GM23338 (cell line): Measurements from ENCODE around the gene EIF4E. TPM values are rescaled to one million over a fixed set of nuclear protein-coding genes. Genes with fewer than 3 reads are reported as not detected.
"Not testable (repeated sequence)": the region's sequence is repeated elsewhere in the genome, so short reads cannot be mapped to it uniquely, and the experiment has no call there.

Source experiments
- ATAC-seq: fragments of 200-7000 bp; cut with Tn5 transposase; 3 replicates; pipeline ENCODE4 v1.9.1; 2020
- DNase-seq: peaks from one replicate; pipeline ENCODE4 v3.0.0-alpha.2; 2015; ENCODE audit warnings: low spot score
- H2AFZ ChIP-seq: fragments of 200-600 bp; sonication (generic); 2 replicates; pipeline ENCODE4 v1.8.0; 2016; ENCODE audit warnings: antibody characterized with exemption, mild to moderate bottlenecking, moderate library complexity
- H3F3A ChIP-seq: fragments of 200-600 bp; sonication (generic); replicated peaks from 2 replicates; pipeline ENCODE4 v1.8.0; 2017; ENCODE audit warnings: antibody characterized with exemption, mixed run types, low read depth
- H3K27ac ChIP-seq: fragments of 200-600 bp; sonication (generic); 2 replicates; pipeline ENCODE4 v1.6.1; 2016; ENCODE audit warnings: low read depth
- H3K27me3 ChIP-seq: fragments of 200-600 bp; sonication (generic); 2 replicates; pipeline ENCODE4 v1.8.0; 2016; ENCODE audit warnings: mild to moderate bottlenecking, mixed run types, moderate library complexity; ENCODE audit not compliant: insufficient read depth
- H3K36me3 ChIP-seq: fragments of 200-600 bp; sonication (generic); 2 replicates; pipeline ENCODE4 v1.8.0; 2016; ENCODE audit warnings: mild to moderate bottlenecking; ENCODE audit not compliant: insufficient read depth
- H3K4me1 ChIP-seq: fragments of 200-600 bp; sonication (generic); 2 replicates; pipeline ENCODE4 v1.8.0; 2016; ENCODE audit warnings: mild to moderate bottlenecking, moderate library complexity; ENCODE audit not compliant: insufficient read depth
- H3K4me2 ChIP-seq: fragments of 200-600 bp; sonication (generic); 2 replicates; pipeline ENCODE4 v1.7.1; 2017; ENCODE audit warnings: mixed run types
- H3K4me3 ChIP-seq: fragments of 200-600 bp; sonication (generic); 2 replicates; pipeline ENCODE4 v1.6.1; 2016; ENCODE audit warnings: mixed run types
- H3K79me2 ChIP-seq: fragments of 200-600 bp; sonication (generic); replicated peaks from 2 replicates; pipeline ENCODE4 v1.8.0; 2017; ENCODE audit warnings: mild to moderate bottlenecking; ENCODE audit not compliant: insufficient read depth
- H3K9me2 ChIP-seq: fragments of 200-600 bp; sonication (generic); 2 replicates; pipeline ENCODE4 v1.8.0; 2017; ENCODE audit not compliant: insufficient read depth
- H4K20me1 ChIP-seq: fragments of 200-600 bp; sonication (generic); replicated peaks from 2 replicates; pipeline ENCODE4 v1.8.0; 2017; ENCODE audit warnings: mild to moderate bottlenecking; ENCODE audit not compliant: insufficient read depth
- H3K27ac Mint-ChIP-seq: 2 replicates; pipeline ENCODE4 v1.8.0; 2020; ENCODE audit warnings: inconsistent platforms, mild to moderate bottlenecking, moderate library complexity, mixed read lengths
- H3K27me3 Mint-ChIP-seq: 3 replicates; pipeline ENCODE4 v1.8.0; 2022; ENCODE audit warnings: low read depth, mild to moderate bottlenecking, moderate library complexity, mixed read lengths, inconsistent platforms; ENCODE audit not compliant: insufficient read depth, poor library complexity
- H3K36me3 Mint-ChIP-seq: 3 replicates; pipeline ENCODE4 v1.8.0; 2021; ENCODE audit warnings: low read depth, mild to moderate bottlenecking, inconsistent platforms, moderate library complexity, mixed read lengths
- H3K4me1 Mint-ChIP-seq: 3 replicates; pipeline ENCODE4 v1.8.0; 2020; ENCODE audit warnings: mild to moderate bottlenecking, inconsistent platforms, mixed read lengths
- H3K4me3 Mint-ChIP-seq: 3 replicates; pipeline ENCODE4 v1.8.0; 2021; ENCODE audit warnings: moderate library complexity, mild to moderate bottlenecking, inconsistent platforms, mixed read lengths
- H3K9me3 Mint-ChIP-seq: 3 replicates; pipeline ENCODE4 v1.8.0; 2020; ENCODE audit warnings: moderate library complexity, mild to moderate bottlenecking, inconsistent platforms, mixed read lengths
- CREB1 ChIP-seq: fragments of 250-450 bp; sonication (Bioruptor Pico); IDR thresholded peaks from 2 replicates; pipeline ENCODE4 v1.5.0; 2020; ENCODE audit warnings: low read depth, mild to moderate bottlenecking, moderate library complexity
- CTCF ChIP-seq, 2 experiments: fragments of 200-600 bp in 1 of 2; sonication (generic) in 1 of 2; conservative IDR thresholded peaks; 2 replicates each; pipeline versions ENCODE4 v1.5.1 to v1.6.1; 2016 to 2017; ENCODE audit warnings: antibody characterized with exemption in 2 of 2, low read depth in 2 of 2, mild to moderate bottlenecking in 2 of 2, moderate library complexity in 1 of 2
- EZH2 ChIP-seq: fragments of 200-600 bp; sonication (generic); IDR thresholded peaks from one replicate; pipeline ENCODE4 v1.8.0; 2017; ENCODE audit warnings: antibody characterized with exemption, mild to moderate bottlenecking, low read depth; ENCODE audit not compliant: unreplicated experiment
- EZH2phosphoT487 ChIP-seq: fragments of 200-600 bp; sonication (generic); IDR thresholded peaks from one replicate; pipeline ENCODE4 v1.8.1; 2018; ENCODE audit warnings: antibody characterized with exemption; ENCODE audit not compliant: unreplicated experiment
- JUNB ChIP-seq: IDR thresholded peaks from one replicate; pipeline ENCODE4 v1.6.1; 2016; ENCODE audit warnings: antibody characterized with exemption; ENCODE audit not compliant: unreplicated experiment
- STAT1 ChIP-seq: IDR thresholded peaks from one replicate; pipeline ENCODE4 v1.6.1; 2016; ENCODE audit warnings: antibody characterized with exemption; ENCODE audit not compliant: unreplicated experiment
- ZNF331 ChIP-seq: fragments of 250-450 bp; sonication (Bioruptor Pico); IDR thresholded peaks from 2 replicates; pipeline ENCODE4 v1.5.0; 2020; ENCODE audit warnings: low read depth, mild to moderate bottlenecking, moderate library complexity
- polyA plus RNA-seq: library from polyadenylated mRNA; unstranded; fragments of >200 nt; fragmentation: Nextera tagmentation; extraction: Ambion mirVana; gene quantifications from 2 replicates; pipeline ENCODE4 v1.2.1, GENCODE V29; 2016
- total RNA-seq: library from RNA; depleted of rRNA; stranded (reverse); fragments of >200 nt; shearing (Covaris generic); gene quantifications from 2 replicates; pipeline ENCODE4 v1.2.3, GENCODE V29; 2014
- TF ChIP-seq, protein P1 (sequence below): fragments of 250-450 bp; sonication (Bioruptor Pico); IDR thresholded peaks from 2 replicates; pipeline ENCODE4 v1.5.0; 2020; ENCODE audit warnings: mild to moderate bottlenecking, moderate library complexity
- TF ChIP-seq, protein P2 (sequence below): IDR thresholded peaks from one replicate; pipeline ENCODE4 v1.6.1; 2018; ENCODE audit warnings: antibody characterized with exemption; ENCODE audit not compliant: unreplicated experiment

Gene EIF4E
- total and polyA plus RNA-seq, 2 experiments from 2014 or later = 113 to 351 TPM

- not testable (repeated sequence) for H3K27ac ChIP-seq, H3K4me3 ChIP-seq, H3K27ac Mint-ChIP-seq, H3K9me3 Mint-ChIP-seq, H3K9me2 ChIP-seq, H2AFZ ChIP-seq, H3F3A ChIP-seq, H3K27me3 ChIP-seq, H3K27me3 Mint-ChIP-seq, H3K36me3 Mint-ChIP-seq, H3K36me3 ChIP-seq, H3K4me3 Mint-ChIP-seq
- peaks cover 100% of the 10 kb centered on the region for H3K79me2 ChIP-seq
- H3K4me1 Mint-ChIP-seq = peaks cover 43% of the 10 kb centered on the region
- H3K4me2 ChIP-seq = peak overlapping the region; percentile 41; the same call in 1 of the 2 replicates
- DNase-seq (peak; percentile 49), ATAC-seq (peak; percentile 66)
- peaks cover 42% of the 10 kb centered on the region for H3K4me1 ChIP-seq
- peaks cover 91% of the 10 kb centered on the region for H4K20me1 ChIP-seq
Measured at GRCh38 chr4:98910728-98911127, 18.2 kb downstream of the EIF4E start.

DNA sequence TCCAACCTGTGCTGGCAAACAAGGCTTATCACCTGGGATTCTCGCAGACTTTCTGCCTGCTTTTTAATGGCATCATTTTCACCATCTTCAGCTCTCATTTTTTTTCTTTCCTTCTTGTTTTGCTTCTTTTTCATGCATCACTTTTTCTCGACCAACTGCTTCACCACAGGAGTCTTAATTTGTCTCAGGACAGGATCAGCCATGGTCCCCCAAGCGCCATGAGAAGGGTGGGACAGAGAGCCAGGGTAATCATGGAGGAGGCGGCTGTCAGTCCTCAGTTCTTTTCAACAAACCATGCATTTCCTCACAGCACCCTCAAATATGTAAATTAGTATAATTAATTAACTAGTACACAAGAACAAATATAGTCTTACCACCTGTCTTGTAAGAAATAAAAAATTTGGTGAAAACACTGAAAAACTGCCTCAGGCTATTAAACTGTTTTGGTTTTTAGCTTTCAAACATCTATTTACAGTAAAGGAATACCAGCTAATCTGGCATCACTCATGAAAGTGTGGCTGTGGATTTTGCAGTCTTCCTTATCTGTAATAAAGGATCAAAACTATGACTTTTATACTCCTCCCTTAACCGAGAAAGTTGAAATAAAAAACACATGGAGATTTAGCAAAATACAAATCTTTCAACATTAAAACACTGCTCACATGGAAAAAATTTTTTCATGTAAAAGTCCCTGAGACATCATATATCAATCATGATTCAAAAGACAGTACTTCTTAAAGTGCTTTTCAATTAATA, 19.1 kb downstream of the EIF4E start:
- no peaks in the 10 kb centered on the region for H3K27me3 ChIP-seq
- Mint-ChIP-seq H3K27ac (no peak overlapping the region), H3K36me3 (no peaks in the 10 kb centered on the region; the same call in 2 of the 3 replicates), H3K4me3 (peak overlapping the region; percentile 11; the same call in 2 of the 3 replicates), H3K4me1 (peaks cover 50% of the 10 kb centered on the region), H3K9me3 (no peaks in the 10 kb centered on the region), H3K27me3 (no peaks in the 10 kb centered on the region)
- no peak overlapping the region for H3K4me3 ChIP-seq
- DNase-seq (no peak), ATAC-seq (peak; percentile 52; the same call in 2 of the 3 replicates)
- H3K27ac ChIP-seq = peak overlapping the region; percentile 35; the same call in 1 of the 2 replicates
- no peaks in the 10 kb centered on the region for H3K9me2 ChIP-seq
- H3K36me3 ChIP-seq = no peaks in the 10 kb centered on the region
- H3K4me2 ChIP-seq = peak overlapping the region; percentile 41
- peaks cover 100% of the 10 kb centered on the region for H3K79me2 ChIP-seq
- peaks cover 48% of the 10 kb centered on the region for H3K4me1 ChIP-seq
- no peak overlapping the region for H2AFZ ChIP-seq
- no peaks in the 10 kb centered on the region for H3F3A ChIP-seq
- H4K20me1 ChIP-seq = peaks cover 82% of the 10 kb centered on the region
- no peak for TF ChIP-seq JUNB
- TF ChIP-seq CTCF (conservative IDR thresholded peaks at IDR 0.05; ENCODE audit: low read depth in 2 of 2) = no peak
- TF ChIP-seq, protein P1, sequence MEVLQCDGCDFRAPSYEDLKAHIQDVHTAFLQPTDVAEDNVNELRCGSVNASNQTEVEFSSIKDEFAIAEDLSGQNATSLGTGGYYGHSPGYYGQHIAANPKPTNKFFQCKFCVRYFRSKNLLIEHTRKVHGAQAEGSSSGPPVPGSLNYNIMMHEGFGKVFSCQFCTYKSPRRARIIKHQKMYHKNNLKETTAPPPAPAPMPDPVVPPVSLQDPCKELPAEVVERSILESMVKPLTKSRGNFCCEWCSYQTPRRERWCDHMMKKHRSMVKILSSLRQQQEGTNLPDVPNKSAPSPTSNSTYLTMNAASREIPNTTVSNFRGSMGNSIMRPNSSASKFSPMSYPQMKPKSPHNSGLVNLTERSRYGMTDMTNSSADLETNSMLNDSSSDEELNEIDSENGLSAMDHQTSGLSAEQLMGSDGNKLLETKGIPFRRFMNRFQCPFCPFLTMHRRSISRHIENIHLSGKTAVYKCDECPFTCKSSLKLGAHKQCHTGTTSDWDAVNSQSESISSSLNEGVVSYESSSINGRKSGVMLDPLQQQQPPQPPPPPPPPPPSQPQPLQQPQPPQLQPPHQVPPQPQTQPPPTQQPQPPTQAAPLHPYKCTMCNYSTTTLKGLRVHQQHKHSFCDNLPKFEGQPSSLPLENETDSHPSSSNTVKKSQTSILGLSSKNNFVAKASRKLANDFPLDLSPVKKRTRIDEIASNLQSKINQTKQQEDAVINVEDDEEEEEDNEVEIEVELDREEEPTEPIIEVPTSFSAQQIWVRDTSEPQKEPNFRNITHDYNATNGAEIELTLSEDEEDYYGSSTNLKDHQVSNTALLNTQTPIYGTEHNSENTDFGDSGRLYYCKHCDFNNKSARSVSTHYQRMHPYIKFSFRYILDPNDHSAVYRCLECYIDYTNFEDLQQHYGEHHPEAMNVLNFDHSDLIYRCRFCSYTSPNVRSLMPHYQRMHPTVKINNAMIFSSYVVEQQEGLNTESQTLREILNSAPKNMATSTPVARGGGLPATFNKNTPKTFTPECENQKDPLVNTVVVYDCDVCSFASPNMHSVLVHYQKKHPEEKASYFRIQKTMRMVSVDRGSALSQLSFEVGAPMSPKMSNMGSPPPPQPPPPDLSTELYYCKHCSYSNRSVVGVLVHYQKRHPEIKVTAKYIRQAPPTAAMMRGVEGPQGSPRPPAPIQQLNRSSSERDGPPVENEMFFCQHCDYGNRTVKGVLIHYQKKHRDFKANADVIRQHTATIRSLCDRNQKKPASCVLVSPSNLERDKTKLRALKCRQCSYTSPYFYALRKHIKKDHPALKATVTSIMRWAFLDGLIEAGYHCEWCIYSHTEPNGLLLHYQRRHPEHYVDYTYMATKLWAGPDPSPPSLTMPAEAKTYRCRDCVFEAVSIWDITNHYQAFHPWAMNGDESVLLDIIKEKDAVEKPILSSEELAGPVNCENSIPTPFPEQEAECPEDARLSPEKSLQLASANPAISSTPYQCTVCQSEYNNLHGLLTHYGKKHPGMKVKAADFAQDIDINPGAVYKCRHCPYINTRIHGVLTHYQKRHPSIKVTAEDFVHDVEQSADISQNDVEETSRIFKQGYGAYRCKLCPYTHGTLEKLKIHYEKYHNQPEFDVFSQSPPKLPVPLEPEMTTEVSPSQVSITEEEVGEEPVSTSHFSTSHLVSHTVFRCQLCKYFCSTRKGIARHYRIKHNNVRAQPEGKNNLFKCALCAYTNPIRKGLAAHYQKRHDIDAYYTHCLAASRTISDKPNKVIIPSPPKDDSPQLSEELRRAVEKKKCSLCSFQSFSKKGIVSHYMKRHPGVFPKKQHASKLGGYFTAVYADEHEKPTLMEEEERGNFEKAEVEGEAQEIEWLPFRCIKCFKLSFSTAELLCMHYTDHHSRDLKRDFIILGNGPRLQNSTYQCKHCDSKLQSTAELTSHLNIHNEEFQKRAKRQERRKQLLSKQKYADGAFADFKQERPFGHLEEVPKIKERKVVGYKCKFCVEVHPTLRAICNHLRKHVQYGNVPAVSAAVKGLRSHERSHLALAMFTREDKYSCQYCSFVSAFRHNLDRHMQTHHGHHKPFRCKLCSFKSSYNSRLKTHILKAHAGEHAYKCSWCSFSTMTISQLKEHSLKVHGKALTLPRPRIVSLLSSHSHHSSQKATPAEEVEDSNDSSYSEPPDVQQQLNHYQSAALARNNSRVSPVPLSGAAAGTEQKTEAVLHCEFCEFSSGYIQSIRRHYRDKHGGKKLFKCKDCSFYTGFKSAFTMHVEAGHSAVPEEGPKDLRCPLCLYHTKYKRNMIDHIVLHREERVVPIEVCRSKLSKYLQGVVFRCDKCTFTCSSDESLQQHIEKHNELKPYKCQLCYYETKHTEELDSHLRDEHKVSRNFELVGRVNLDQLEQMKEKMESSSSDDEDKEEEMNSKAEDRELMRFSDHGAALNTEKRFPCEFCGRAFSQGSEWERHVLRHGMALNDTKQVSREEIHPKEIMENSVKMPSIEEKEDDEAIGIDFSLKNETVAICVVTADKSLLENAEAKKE = no peak
- TF ChIP-seq, protein P2, sequence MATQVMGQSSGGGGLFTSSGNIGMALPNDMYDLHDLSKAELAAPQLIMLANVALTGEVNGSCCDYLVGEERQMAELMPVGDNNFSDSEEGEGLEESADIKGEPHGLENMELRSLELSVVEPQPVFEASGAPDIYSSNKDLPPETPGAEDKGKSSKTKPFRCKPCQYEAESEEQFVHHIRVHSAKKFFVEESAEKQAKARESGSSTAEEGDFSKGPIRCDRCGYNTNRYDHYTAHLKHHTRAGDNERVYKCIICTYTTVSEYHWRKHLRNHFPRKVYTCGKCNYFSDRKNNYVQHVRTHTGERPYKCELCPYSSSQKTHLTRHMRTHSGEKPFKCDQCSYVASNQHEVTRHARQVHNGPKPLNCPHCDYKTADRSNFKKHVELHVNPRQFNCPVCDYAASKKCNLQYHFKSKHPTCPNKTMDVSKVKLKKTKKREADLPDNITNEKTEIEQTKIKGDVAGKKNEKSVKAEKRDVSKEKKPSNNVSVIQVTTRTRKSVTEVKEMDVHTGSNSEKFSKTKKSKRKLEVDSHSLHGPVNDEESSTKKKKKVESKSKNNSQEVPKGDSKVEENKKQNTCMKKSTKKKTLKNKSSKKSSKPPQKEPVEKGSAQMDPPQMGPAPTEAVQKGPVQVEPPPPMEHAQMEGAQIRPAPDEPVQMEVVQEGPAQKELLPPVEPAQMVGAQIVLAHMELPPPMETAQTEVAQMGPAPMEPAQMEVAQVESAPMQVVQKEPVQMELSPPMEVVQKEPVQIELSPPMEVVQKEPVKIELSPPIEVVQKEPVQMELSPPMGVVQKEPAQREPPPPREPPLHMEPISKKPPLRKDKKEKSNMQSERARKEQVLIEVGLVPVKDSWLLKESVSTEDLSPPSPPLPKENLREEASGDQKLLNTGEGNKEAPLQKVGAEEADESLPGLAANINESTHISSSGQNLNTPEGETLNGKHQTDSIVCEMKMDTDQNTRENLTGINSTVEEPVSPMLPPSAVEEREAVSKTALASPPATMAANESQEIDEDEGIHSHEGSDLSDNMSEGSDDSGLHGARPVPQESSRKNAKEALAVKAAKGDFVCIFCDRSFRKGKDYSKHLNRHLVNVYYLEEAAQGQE = no peak
- no peak for TF ChIP-seq STAT1
- no peak for TF ChIP-seq EZH2
- no peak for TF ChIP-seq CREB1 (CRISPR knock-in tag)
- no peak for TF ChIP-seq ZNF331 (CRISPR knock-in tag)
- no peak for TF ChIP-seq EZH2phosphoT487
